GM20431 (cell line): Measurements from ENCODE around the gene WNT3A.

Source experiments
- in situ Hi-C: fragments of 300-500 bp; cut with MseI, MboI; formaldehyde crosslinking; loops from one replicate; pipeline ENCODE4 v1.15.0; 2020; ENCODE audit warnings: low sequenced_read_pairs; ENCODE audit not compliant: unreplicated experiment

WNT3A gene

DNA sequence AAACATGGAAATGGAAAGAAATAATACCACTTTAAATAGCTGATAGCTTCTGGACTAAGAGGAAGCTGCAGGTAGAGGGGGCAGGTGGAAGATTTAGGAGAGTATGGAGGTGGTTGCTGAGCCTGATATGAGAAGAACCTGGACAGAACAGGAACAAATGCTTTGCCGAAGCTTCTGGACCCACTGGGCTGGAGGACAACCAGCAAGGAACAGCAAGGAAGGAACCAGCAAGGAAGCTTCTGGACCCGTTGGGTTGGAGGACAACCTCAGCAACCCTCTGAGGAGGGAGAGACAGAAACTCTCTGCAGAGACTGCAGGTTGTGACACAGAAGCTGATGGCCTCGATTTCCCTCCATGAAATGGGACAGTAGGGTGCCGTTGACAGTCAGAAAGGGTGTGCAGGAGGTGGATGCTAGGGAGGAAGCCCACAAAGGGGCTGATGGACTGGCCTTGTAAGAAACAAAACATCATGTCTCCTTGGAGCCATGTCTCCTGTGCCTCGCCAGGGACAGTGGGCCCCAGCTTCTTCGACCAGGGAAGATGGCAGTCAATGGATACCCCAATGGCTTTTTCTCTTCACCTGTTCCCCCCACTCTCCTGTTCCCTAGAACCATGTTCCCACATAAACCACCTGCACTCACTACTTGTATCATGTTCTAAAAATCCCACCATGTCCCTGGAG lies 8.3 kb upstream of the WNT3A start:
- in situ Hi-C loops = no loop called here

DNA sequence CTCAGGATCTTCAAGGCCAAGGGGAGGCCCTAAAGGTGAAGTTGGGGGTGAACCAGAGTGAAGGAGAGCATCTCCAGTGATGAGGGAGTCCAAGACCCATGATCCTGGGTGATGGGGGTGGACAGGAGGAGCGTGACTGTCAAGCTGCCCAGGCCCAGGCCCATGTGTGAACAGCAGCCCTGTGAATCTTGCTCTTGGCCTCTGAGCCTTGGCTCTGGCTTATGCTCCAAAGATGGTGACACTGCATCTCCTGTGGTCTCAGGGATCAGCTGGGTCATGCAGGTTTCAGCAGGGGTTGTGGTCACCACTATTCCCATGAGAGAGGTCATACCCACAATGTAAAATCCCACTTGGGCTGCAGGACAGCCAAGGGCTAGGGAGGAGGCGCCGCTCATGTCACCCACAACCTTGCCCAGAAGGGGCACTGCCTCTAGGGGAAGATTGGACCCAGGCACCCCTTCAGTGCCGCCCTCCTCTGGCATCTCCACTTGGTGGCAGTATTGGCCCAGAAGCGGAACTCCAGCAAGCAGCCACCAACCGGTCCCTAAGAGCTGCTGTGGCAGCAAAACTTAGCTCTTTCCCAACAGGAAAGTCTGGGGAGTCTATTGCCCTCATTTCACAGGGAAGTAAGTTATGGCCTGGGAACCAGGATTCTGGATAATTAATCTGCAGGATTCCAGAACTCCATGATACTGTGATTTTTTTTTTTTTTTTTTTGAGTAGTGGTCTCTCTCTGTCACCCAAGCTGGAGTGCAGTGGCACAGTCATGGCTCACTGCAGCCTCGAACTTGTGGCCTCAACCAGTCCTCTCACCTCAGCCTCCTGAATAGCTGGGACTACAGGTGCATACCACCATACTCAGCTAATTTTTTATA lies 7.5 kb upstream of the WNT3A start:
- in situ Hi-C loops = no loop called here

DNA sequence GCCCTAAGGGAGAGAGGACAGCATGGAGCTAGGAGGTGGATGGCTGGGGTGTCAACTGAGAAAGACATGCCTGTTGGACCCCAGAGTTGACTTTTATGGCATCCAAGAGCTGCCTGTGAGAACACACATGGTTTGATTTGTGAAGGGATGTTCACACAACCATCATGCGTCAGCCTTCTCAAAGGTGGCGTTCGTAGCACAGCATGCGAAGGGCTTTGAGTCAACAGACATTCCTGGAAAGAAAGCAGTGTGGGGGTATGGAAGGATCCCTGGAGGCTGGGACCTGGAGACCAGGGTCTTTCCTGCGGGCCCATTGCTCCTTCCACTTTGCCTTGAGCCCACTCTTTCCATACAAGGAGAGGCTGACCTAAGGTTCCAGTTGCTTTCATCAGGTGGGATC lies 6.4 kb upstream of the WNT3A start:
- in situ Hi-C loops = no loop called here

DNA sequence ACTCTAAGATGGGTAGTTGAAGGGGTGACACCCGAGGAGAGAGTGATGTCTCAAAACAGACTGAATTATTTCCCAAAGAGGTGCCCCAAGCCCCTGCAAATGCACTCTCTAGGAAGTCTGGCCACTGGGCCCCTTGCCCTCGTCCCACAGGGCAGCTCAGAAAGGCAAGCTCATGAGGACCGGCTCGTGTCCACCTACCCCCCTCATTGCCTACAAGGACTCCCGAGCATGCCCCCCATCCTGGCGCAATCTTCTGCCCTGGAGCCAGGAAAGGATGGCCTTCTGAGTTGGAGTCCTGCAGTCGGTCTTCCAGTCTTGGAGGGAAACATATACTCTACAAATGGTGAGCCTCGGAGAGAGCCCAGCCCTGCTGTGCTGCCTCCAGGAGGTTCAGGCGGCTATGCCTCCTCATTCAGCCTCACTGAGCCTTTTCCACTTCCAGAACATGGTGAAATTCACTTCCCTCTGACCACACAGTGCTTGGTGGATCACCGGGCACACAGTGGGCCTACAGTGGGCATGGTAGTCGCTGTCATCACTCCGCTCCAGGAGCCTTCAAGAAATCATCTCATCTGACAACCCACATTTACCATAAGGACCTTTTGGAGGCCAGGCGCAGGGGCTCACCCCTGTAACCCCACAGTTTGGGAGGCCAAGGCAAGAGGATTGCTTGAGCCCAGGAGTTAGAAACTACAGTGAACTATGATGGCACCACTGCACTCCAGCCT lies 5.8 kb upstream of the WNT3A start:
- in situ Hi-C loops = no loop called here

DNA sequence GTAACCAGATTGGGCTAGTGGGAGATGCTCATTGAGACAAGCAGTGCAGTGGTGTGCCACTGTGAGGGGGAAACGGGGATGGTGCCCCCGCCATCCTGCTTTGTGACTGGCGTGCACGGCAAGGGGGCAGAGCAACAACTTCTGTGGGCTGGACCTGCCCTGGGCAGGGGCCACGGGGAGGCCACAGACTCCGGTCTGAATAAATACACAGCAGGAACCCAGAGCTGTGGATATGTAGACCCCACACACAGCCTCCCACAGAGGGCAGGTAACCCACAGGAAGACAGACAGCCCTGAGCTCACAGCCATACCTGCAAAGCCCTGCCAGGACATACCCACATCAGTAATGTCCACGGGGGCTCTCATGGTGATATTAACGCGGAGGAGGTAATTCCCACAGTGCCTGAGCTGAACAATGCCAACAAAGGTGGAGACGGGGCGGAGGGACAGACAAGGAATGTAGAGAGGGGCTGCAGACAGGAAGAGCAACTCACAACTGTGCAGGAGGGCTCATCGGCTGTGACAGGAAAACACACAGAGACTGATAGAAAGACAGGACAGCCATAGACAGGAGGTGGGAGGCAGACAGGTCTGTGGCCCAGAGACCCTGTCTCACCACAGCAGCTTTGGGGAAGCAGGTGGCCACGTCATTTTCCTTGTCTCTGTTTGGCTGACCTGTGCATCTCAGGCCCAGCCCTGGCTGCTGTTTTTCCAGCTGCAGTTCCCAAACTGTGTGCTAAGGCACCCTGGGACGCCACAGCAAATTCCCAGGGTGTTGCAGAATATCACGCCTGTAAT lies 4.9 kb upstream of the WNT3A start:
- in situ Hi-C loops = no loop called here

DNA sequence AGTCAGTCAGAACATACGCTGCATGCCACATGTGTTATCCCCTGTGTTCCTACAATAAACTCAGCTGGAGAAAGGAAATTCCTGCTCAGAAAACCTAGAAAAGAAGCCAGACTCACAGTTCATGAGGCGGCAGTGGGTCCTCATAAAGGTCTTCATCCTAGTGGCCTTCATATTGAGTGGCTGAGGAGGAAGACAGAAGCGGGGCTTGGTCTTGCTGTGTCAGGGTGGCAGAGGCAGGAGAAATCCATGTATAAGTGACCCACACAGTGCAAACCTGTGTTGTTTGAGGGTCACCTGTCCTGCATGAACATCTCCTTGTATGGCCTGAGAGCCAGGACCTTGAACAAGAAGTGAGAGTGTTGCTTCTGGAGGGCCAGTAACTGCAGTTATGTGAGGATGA lies 4.0 kb upstream of the WNT3A start:
- in situ Hi-C loops = no loop called here

DNA sequence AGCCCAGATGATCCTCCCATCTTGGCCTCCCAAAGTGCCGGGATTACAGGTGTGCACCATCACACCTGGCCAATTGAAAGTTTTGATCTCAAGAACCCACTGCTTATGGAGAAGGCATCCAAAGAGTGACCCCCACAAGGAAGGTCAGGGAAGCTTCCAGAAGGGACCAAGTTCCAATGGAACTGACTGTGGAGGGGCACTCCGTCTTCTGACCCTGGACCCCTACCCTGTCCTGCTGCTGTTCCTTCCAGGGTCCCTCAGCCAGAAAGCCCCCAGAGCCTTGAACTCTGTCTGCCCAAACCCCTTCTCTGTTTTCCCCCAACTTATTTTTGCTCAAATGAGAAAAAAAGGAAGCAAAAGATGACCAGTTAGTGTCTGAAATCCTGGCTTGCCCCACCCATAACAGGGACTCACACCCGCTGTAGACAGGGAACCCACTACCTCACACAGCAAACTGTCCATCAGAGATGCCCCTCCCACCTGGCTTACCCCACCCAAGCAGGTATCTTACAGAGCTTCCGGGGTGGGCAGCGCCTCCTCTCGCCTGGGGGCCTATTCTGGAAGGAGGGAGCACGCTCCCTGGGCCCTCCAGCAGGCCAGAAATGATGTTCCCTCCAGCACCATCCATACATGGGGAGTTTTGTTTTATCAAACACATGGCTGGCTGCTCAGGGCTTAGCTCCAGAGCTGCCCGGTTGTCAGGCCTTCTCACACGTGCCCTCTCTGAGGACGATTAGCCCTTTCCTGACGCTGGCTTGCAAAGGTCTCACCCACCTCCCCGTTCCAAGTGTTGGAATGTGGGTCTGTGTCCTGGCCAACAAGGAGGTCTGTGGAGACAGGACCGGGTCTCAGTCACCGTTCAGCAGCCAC lies 3.1 kb upstream of the WNT3A start:
- in situ Hi-C loops = no loop called here

DNA sequence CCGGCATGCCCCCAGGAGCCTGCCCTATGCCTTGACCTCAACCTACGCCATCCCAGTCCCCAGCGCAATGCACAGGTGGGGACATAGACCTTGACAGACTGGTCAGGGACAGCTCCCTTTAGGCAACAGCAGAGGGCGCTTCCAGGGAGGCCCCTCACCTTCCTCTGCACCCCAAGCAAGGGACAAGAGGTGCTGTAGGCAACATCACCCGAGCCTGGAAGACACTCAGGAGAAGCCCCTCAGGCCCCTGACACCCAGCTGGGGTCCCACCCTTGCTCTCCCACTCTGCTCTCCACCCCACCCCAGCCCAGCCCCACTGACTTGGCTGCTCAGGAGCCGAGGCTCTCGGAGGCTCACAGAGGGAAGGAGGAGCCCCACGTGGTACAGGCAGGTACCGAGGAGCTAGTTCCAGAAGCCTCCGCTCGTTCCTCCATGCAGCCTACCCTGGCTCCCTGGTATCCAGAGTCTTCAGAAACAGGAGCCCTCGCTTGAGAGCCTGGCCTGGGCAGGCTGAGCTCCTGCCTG lies 2.4 kb upstream of the WNT3A start:
- in situ Hi-C loops = no loop called here

DNA sequence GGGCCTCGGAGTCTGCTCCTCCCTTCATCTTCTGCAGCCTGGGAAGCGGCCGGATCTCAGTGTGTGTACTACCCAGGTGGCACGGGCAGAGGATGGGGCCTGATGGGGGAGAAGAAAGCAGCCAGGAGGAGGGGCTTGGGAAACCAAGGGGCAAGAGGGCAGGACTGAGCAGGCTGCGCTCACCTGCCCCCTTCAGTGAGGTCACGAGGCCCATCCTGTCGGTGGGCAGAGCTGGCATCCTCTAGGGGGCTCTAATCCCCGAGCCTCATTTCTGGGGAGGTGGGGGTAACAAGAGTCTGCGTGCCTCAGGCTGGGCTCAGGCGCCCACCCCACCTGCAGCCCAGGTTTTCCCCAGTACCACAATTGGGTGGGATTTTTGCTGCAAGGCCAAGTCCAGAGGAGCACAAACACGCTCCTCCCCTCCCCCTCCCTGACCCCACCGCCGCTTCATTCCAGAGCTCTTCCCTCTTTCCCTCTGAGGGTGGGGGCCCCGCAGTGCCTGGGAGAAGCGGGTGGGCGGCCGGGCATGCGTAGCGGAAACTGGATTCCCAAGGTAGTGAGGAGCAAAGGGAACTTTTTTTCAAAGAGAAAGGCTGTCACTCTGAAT lies 1.8 kb upstream of the WNT3A start:
- in situ Hi-C loops = no loop called here

DNA sequence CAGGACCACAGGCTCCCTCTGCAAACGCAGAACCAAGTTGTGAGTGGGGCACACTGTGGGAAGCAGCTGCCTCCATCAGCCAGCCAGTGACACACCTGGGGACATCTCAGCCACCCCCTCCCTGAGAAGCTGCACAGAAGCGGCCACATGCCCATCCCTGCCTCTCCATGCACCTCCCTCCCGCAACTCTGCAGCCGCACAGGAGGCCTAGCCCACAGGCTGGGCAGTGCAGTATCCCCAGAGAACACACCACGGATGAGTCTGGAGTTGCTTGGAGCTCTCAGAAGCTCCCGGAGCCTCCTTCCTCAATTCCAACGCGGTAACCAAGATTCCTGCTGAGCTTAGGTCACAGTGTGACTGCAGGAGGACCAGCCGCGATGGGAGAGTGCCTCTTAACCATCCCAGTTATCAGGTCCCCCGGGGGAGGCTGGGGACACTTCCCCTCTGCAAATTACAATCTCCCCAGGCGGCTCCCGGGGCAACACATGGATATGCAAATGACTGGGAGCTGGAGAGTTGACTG lies 1.2 kb upstream of the WNT3A start:
- in situ Hi-C loops = no loop called here

DNA sequence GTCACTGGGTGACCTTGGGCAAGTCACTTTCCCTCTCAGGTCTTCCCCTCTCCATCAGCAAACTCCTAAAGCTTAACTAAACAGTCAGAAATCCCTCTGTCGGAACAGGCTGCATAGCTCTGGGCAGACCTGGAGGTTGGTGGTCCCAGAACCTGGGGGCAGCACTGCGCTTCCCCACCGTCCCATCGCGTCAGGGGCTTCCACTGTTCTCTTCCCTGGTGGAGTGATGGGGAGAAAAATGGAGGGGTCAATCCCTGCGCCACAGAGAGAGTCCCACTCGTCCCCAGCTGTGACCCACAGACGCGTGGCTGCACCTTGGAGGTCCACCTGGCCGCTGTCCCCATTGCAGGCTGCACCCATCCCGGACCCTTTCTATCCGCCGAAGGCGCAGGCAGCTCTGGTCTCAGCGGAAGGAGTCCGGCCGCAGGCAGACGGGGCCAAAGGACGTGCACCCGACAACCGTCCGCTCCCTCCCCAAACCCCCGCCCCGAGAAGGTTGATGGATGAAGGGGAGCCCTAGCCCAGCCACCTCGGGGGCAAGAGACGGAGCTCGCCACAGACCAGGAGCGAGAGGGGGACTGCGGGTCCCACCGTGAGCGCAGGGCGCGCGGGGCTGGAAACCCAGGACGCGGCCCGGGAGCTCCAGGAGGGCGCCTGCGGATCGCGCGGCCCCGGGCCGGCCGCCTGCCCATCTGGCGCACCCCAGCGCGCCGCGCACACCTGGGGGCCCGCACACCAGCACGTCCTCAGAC lies 588 bp upstream of the WNT3A start:
- in situ Hi-C loops = no loop called here

DNA sequence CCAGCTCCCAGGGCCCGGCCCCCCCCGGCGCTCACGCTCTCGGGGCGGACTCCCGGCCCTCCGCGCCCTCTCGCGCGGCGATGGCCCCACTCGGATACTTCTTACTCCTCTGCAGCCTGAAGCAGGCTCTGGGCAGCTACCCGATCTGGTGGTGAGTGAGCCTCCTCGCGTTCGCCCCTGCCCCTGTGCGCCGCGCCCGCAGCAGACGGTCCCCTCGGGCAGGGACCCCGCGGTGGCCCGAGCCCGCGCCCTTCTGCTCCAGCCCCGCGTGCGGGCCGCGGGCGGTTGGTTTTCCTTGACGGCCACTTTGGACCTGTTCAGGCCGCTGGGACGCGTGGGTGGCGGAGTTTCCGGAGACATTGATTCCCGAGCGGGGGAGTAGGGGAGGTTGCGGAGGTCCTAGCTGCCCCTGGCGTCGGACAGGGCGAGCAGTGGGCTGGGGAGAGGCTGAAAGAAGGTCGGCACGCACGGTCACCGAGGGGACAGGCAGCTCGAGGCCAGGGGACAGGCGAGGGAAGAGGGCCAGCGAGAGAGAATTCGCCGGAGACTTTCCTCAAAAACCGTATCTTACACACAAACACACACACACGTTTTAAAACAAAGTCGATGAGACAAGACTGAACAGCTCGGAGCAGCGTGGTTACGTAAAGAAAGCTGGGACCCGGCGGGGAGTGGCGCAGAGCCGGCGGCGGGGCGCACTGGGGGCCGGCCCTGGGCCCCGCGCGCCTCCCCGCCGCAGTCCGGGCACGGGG lies 427 bp downstream of the WNT3A start:
- in situ Hi-C loops = no loop called here

DNA sequence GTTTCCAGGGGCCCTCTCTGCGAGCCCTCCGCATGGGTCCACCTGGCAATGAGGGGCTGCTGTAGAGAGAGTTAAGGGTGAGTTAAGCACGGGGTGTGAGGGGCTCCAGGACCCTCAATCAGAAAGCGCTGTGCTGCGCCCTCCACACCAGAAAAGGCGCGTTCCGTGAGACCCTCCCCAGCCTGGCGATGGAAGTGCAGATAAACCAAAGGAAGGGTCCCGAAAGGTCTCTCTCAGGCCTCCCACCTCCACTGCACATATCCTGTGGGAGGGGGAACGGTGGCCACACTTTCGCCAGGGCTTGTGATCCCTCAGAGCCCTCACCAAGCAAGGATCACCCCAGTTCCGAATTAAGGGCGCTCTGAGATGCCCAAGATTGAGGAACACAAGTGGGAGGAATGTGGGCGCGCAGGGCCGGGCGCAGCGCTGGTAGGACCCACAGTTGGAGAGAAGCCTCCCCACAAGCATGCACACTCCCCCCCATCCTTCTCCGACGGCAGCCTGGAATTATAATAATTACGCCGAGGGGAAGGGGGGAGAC lies 1.1 kb downstream of the WNT3A start:
- in situ Hi-C loops = no loop called here

DNA sequence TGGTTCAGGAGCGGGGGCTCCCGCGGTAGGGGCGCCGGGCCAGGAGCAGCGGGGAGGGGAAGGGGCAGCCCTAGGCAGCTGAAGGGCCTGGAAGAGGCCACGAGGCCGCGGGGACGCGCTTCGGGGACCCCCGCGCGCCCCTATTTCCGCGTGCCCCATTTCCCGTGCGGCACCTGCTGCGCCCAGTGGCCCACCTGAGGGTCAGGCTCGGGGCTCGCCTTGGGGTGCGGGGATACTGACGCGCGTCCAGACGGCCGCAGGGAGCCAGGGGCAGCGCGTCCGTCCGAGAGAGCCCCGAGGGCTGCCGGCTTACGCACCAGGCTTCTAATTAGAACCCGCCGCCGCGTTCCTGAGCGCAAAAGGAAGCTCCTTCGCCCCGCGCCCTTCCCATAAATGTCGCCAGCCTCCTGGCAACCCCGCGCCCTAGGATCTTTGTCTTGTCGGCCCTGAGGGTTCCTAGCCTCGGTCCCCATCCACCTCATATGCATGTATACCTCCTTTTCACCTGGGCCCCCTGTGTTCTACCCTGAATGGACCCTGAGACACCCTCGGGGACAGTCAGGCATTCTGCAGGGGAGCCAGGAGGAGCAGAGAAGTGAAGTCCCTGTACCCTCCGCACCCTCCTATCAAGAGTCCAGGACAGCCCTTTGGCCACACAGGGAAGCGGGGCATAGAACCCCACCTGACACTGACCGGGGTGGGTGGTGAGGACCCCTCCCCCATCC lies 1.8 kb downstream of the WNT3A start:
- in situ Hi-C loops = no loop called here

DNA sequence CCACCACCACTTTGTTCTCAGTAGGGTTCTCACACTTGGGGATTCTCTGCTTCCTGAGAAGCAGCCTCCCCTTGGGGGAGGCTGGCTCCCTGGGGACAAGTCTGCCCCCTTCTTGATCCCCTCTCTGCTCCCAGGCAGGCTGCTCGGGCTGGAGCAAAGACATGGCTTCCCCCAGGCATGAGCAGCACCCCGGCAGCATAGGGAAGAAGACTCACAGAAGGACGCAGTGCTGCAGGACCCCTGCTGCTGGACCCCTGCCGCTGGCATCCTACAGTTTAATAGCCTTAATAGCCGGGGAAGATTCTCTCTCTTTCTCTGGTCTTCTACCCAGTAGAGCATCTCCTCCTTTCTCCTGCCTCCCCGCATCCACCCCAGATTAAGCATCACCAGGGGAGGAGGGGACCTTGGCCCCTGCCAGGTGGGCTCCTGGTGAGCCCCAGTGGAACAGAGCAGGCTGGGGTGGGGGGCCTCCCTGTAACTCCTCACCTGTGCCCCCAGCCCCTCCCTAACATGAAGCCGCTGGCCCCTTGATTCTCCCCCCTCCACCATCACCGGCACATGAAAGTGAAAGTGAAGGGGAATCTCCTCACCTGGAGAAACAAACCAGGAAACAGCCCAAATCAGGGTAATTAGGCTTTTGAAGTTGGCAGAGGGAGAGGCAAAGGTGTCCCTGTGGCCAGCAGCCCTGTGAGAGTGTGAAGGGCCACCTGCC lies 2.5 kb downstream of the WNT3A start:
- in situ Hi-C loops = no loop called here
